ENCODE data around the gene CDK19.

CDK19 gene

DNA sequence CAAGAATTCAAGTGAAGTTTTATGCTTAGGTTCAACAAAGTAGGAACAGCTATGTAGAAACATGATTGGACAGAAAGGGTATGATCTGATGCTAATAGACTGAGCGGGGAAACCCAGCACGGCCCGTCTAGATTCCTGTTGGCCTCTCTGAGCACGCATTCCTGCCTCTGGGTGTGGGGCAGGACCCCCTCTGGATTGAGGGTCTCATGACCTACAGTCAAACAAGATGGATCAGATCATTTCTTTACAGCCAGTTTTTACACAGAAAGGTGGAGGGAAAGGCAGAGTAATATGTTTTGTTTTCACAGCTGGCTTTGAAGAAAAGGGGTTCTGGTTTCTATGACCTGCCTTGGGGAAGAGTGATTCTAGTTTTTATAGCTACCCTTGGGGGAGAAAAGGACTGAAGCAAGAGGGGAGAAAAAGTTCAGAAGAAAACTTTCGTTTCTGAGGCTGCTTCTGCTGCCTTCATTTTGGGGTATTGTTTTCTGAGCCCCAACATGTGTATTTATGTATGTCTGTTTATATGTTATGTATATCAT is 239.3 kb downstream of the CDK19 start:
- no peak for DNase-seq (ENCODE audit: low read depth)

DNA sequence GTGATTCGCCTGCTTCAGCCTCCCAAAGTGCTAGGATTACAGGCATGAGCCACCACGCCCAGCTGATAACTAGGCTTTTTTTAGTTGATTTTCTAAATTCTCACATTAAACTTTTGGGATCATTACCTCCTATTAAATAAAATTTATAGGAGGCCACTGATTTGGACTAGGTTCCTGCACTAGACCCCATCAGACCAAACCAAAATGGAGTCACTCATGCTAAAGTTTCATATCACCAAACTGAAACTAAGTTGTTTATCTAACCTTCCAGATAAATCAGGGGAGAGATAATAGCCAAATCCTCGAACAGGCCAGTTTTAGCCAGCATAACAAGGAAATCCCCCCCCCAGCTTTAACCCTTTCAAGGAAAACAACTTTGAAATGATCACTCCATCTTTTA is 240.5 kb downstream of the CDK19 start:
- no peak for DNase-seq (ENCODE audit: low read depth)

DNA sequence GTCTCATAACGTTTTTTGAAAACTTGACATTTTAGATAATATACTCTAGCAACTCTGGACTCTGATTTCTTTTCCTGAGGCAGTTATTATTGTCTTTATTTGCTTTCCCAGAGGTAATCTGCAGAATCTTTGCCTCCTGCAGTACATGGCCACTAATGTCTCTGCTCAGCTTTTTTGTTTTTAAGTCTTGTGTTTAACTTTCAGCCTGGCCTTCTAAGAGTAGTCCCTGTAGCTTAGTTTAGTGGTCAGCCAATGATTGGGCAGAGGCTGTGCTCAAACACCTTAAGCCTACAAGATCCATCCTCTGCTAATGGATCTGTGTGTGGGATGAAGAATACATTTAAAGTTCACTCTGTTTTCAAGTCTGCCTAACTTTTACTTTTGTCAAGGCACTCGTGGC is 241.7 kb downstream of the CDK19 start:
- no peak for DNase-seq (ENCODE audit: low read depth)

DNA sequence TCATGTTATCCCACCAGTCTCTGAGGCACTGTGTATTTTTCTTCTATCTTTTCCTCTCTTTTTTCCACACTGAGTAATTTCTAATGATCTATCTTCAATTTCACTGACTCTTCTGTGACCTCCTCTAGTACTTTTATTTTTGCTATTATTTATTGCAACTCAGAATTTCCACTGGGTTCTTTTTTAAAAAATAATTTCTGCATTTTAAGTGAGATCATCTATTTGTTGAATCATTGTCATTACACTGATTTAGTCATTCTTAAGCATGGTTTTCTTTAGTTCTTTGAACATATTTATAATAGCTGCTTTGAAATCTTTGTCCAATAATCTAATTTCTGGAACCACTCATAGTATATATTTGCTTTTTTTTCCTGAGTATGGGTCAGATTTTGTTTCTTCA is 242.1 kb downstream of the CDK19 start:
- DNase-seq (ENCODE audit: low read depth): peak; percentile 11

DNA sequence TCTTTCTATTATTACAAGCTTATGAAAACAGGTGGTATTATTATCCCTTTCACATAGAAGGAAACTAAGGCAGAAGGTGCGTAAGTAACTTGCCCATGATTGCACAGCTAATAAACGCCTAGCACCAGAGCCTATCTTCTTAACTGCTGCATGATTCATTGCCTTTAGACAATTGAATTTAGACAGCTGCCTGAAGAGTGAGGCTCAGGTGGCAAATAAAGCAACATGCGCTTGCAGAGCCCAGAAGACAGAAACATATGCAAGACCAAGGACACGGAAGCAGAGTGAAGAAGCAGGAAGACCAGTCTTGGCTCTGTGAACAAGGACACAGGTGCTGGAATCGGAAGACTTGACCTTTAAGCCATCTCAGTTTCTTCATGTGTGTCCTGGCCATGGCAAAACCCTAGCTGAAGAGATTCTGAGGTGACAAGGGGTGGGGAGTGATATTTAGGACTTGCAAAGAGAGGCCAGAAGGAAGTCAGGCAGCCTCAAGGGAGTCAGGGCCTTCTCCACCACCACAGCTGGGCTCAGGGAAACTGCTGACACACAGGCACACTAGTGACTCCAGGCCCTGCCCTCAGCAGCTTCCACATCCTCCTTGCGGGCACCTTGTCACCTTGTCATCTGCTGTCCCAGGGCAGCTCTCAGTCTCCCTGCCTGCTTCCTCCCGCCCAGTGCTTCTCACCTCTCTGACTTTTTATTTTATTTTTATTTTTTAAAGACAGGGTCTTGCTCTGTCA is 247.1 kb downstream of the CDK19 start:
- DNase-seq (ENCODE audit: low read depth): no peak

DNA sequence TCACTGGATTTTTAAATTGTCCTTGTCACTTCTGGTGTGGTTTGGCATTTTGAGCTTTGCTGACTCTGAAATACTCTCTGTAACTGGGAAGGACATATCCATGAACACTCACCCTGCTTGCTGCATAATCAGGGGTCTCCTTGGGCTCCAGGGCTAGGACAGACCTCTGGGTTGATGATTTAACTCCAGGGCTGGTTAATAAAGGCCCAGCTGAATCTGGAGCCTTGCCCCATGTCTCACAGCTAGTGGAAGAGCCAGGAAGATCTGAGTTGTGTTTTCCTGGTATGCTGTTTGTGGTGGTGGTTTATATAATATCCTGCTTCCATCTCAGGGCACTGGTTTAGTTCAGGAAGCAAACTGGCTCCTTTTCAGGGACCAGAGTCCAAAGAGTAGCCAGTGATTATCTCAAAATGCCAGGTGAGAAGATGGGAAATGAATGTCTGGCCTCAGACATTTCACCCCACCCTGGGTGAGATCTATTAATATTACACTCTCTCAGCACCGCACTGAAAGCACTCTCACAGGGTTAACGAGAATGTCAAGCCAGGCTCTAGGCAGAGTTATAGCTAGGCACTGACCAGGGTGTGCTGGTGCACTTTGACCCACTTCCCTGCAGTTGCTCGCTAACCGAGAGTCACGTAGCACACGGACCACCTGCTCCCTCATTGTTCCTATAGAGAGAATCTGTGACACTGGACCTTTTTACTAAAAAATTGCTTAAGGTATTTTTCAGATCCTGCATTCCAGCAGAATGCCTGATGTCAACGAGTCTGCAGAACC is 248.7 kb downstream of the CDK19 start:
- DNase-seq (ENCODE audit: low read depth): peak; percentile 14

DNA sequence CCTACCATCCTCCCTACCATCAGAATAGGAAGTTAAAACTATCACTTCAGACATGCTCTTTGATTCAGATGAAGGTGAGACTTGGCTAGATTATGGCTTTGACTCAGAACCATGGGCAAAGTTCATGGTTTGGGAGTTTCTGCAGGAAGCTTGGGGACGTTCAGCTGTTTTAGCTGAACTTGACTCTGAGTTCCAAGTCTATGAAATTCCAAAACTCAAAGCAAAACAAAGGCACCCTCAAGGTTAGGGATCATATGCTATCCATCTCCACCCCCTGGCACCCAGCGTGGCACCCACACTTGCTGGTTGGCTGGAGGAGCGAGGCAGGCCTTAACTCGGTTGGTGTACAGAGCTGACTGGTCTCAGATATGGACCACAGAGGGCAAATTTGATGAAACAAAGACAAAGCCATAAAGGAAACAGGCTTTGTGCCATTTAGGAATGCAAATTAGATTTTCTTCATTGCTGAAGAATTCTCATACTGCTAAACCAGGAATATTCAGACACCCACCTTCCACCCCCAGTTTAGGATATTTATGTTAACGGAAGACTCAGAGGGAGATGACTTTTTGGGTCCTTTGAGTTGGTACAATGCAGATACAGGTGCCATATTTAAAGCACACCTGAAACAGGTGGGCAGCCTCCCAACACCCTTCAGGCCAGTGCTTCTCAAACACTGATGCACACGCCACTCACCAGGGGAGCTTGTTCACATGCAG is 250.4 kb downstream of the CDK19 start:
- no peak for DNase-seq (ENCODE audit: low read depth)

DNA sequence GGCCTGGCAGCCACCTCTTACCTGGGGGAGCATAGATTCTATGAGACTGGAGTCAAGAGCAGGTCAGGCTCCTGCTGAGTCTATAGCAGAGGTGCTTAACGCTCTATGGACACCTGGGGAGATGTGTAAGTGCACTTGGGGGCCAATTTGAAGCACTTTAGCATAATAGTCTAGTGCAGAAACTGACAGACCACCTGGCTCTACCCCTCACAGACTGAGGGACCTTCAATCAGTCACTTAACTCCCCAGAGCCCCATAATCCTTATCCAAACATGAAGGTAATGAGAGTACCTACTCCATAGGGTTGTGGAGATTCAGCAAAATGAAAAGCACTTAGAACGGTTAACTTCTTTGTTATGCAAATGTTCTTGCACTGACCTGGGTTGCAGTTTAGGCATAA is 251.6 kb downstream of the CDK19 start:
- no peak for DNase-seq (ENCODE audit: low read depth)

DNA sequence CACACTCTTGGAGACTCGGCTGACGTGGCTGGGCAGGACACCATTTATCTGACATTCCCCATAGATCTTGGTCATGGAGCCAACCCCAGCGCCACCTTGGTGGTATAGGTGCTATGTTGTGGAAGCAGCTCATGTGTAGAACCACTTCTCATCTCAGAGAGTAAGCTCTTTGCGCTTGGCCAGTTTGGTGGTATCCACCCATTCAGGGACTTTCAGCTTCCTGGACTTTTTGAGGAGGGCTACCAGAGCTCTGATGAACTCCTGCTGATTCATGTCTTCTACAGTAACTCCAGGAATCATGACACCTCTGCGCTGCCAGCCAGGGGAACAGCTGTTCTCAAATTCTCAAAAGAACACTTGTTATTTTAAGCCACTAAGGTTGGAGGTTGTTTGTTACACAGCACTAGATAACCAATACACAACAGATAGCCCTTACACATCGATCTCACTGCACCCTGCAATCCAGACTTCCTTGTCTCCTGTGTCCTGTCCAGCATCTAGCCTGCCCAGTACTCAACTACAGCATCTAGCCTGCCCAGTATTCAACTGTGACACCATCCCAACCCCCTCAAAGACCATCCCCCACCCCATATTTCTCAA is 252.9 kb downstream of the CDK19 start:
- DNase-seq (ENCODE audit: low read depth): no peak

DNA sequence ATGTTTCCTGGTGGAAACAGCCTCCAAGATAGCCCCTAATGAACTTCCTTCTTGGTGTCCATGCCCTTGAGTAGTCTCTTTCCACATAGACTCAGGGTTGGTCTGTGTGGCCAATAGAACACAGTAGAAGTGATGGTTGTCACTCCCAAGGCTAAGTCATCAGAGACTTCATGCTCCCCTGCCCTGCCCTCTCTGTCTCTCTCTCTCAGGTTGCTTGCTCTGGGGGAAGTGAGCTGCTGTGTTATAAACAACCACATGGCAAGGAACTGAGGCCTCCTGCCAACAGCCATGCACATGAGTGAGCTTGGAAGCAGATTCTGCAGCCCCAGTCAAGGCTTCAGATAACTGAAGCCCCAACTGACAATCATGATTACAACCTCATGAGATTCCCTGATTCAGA is 253.6 kb downstream of the CDK19 start:
- no peak for DNase-seq (ENCODE audit: low read depth)

DNA sequence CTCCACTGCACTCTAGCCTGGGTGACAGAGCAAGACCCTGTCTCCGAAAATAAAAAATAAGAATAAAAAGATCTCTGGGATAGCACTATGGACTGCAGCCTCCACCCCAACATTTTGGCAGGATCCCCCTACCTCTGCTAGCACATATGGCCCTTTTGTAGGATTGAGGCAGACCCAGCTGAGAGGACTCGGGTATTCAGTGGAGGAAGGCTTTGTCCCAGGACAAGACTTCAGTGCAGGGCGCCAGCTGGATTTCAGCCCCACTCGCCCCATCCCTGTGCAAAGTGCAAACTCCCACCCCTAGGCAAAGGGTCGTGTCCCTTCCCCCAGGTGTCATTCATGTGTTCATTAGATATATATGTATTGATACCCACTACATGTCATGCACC is 254.3 kb downstream of the CDK19 start:
- no peak for DNase-seq (ENCODE audit: low read depth)

DNA sequence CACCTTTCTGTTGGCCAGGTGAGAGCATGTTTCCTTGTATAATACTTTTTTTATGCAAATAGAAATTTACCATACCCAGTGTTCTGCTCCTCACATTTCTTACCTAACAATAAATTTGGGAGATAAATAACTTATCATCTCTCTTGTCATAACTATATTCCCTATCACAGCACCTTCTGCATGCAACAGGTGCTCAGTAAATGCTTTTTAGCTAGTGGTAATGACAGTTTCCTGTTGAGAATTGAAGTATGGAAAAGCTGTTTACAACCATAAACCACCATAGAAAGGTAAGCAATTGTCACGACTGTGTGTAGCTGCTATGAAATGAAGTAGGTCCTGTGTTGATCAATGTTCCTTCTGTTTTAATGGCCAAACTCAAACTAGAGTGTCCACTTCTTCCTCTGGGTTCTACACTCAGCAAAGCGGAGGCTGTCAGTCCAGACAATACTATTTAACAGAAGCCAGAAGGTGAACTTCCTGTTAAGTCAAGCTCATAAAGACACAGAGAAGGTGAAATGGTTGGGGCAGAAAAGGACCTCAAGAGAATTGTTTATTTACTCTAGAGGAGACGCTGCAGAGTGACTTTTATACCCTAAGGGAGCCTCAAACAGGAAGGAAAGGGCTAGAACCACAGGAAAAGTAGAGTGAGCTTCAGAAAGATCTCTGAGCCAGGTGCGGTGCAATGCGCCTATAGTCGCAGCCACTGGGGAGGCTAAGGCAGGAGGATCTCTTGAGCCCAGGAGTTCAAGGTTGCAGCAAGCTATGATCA is 254.8 kb downstream of the CDK19 start:
- no peak for DNase-seq (ENCODE audit: low read depth)

Measured in ELR (cell line).